Activated CD8-positive, alpha-beta memory T cell treated with anti-CD3 and anti-CD28 coated beads, Interleukin-2, amount 10 ng/mL, durations not matched to agents 7 days and 5 days (primary cell): ENCODE results near the gene SYNDIG1L. TPM values are rescaled to one million over a fixed set of nuclear protein-coding genes. Genes with fewer than 3 reads are reported as not detected.

Experiments used
- ATAC-seq: fragments of 150-1000 bp; cut with Tn5 transposase; one replicate; pipeline ENCODE4 v1.10.0; 2021; ENCODE audit warnings: moderate library complexity
- CTCF ChIA-PET: fragments of 350-600 bp; sonication (Branson Sonifier 250); formaldehyde crosslinking; loops from one replicate; lab custom pipeline; 2021; ENCODE audit warnings: antibody characterized with exemption; lab: Charles Lee
- DNase-seq: peaks from one replicate; pipeline ENCODE4 v3.0.0-alpha.2; 2020
- H3K27ac Mint-ChIP-seq: one replicate; pipeline ENCODE4 v1.8.0; 2021; ENCODE audit warnings: mild to moderate bottlenecking, mixed read lengths
- H3K27me3 Mint-ChIP-seq: one replicate; pipeline ENCODE4 v1.8.0; 2021; ENCODE audit warnings: mixed read lengths
- H3K36me3 Mint-ChIP-seq: one replicate; pipeline ENCODE4 v1.8.0; 2021; ENCODE audit warnings: mild to moderate bottlenecking, mixed read lengths
- H3K4me1 Mint-ChIP-seq: one replicate; pipeline ENCODE4 v1.8.0; 2021; ENCODE audit warnings: mixed read lengths
- H3K4me3 Mint-ChIP-seq: one replicate; pipeline ENCODE4 v1.8.0; 2021; ENCODE audit warnings: mild to moderate bottlenecking, moderate library complexity, mixed read lengths
- H3K9me3 Mint-ChIP-seq: one replicate; pipeline ENCODE4 v1.8.0; 2022; ENCODE audit warnings: low read depth, mixed read lengths
- total RNA-seq, 2 experiments: library from RNA; stranded (reverse); gene quantifications; one replicate each; pipeline ENCODE4 v1.2.3, GENCODE V29; 2021

The SYNDIG1L gene
- total RNA-seq, 2 experiments from 2014 or later: not detected

GRCh38 chr14:74423246-74423645, 2.8 kb downstream of the SYNDIG1L start:
- H3K9me3 Mint-ChIP-seq: no peaks in the 10 kb centered on the region
- CTCF ChIA-PET: no interaction called here
- DNase-seq: no peak
- peaks cover 2% of the 10 kb centered on the region for H3K4me1 Mint-ChIP-seq
- no peak overlapping the region for H3K4me3 Mint-ChIP-seq
- no peak overlapping the region for H3K27ac Mint-ChIP-seq
- H3K27me3 Mint-ChIP-seq: peaks cover 40% of the 10 kb centered on the region
- ATAC-seq: no peak
- no peaks in the 10 kb centered on the region for H3K36me3 Mint-ChIP-seq

- Mint-ChIP-seq H3K27ac (no peak overlapping the region), H3K4me3 (no peak overlapping the region), H3K27me3 (peaks cover 32% of the 10 kb centered on the region), H3K36me3 (no peaks in the 10 kb centered on the region), H3K9me3 (no peaks in the 10 kb centered on the region), H3K4me1 (peaks cover 2% of the 10 kb centered on the region)
- no peak for ATAC-seq
- no peak for DNase-seq
- CTCF ChIA-PET: no interaction called here
These were observed 4.0 kb downstream of the SYNDIG1L start for GRCh38 chr14:74421981-74422380.

GRCh38 chr14:74419086-74419485, 6.9 kb downstream of the SYNDIG1L start:
- H3K27me3 Mint-ChIP-seq: peaks cover 21% of the 10 kb centered on the region
- H3K9me3 Mint-ChIP-seq: no peaks in the 10 kb centered on the region
- H3K4me3 Mint-ChIP-seq: no peak overlapping the region
- CTCF ChIA-PET: no interaction called here
- no peaks in the 10 kb centered on the region for H3K36me3 Mint-ChIP-seq
- no peak overlapping the region for H3K27ac Mint-ChIP-seq
- H3K4me1 Mint-ChIP-seq: no peaks in the 10 kb centered on the region
- DNase-seq: no peak
- no peak for ATAC-seq

- no peak overlapping the region for H3K27ac Mint-ChIP-seq
- H3K4me1 Mint-ChIP-seq: no peaks in the 10 kb centered on the region
- H3K9me3 Mint-ChIP-seq: no peaks in the 10 kb centered on the region
- DNase-seq (no peak), ATAC-seq (no peak)
- CTCF ChIA-PET: no interaction called here
- no peak overlapping the region for H3K4me3 Mint-ChIP-seq
- H3K36me3 Mint-ChIP-seq: no peaks in the 10 kb centered on the region
- peaks cover 26% of the 10 kb centered on the region for H3K27me3 Mint-ChIP-seq
These were observed 8.0 kb downstream of the SYNDIG1L start for GRCh38 chr14:74418031-74418430.

- CTCF ChIA-PET: no interaction called here
- H3K9me3 Mint-ChIP-seq: no peaks in the 10 kb centered on the region
- H3K4me1 Mint-ChIP-seq: no peaks in the 10 kb centered on the region
- peaks cover 27% of the 10 kb centered on the region for H3K27me3 Mint-ChIP-seq
- H3K27ac Mint-ChIP-seq: no peak overlapping the region
- no peak overlapping the region for H3K4me3 Mint-ChIP-seq
- DNase-seq (no peak), ATAC-seq (no peak)
- no peaks in the 10 kb centered on the region for H3K36me3 Mint-ChIP-seq
These were observed 8.4 kb downstream of the SYNDIG1L start for GRCh38 chr14:74417611-74418010.

GRCh38 chr14:74417201-74417600, 8.8 kb downstream of the SYNDIG1L start:
- CTCF ChIA-PET: no interaction called here
- Mint-ChIP-seq H3K36me3 (no peaks in the 10 kb centered on the region), H3K4me1 (no peaks in the 10 kb centered on the region), H3K27me3 (peaks cover 25% of the 10 kb centered on the region), H3K9me3 (no peaks in the 10 kb centered on the region), H3K4me3 (no peak overlapping the region), H3K27ac (no peak overlapping the region)
- DNase-seq: no peak
- no peak for ATAC-seq

GRCh38 chr14:74415115-74415437, 10.9 kb downstream of the SYNDIG1L start:
- Mint-ChIP-seq H3K9me3 (no peaks in the 10 kb centered on the region), H3K36me3 (no peaks in the 10 kb centered on the region), H3K27ac (no peak overlapping the region), H3K27me3 (peaks cover 14% of the 10 kb centered on the region), H3K4me1 (no peaks in the 10 kb centered on the region), H3K4me3 (no peak overlapping the region)
- CTCF ChIA-PET: no interaction called here
- DNase-seq (no peak), ATAC-seq (no peak)

- H3K36me3 Mint-ChIP-seq: no peaks in the 10 kb centered on the region
- no peak overlapping the region for H3K4me3 Mint-ChIP-seq
- no peak overlapping the region for H3K27ac Mint-ChIP-seq
- DNase-seq (no peak), ATAC-seq (no peak)
- CTCF ChIA-PET: no interaction called here
- no peaks in the 10 kb centered on the region for H3K4me1 Mint-ChIP-seq
- H3K9me3 Mint-ChIP-seq: no peaks in the 10 kb centered on the region
- H3K27me3 Mint-ChIP-seq: peaks cover 14% of the 10 kb centered on the region
These were observed 11.5 kb downstream of the SYNDIG1L start for GRCh38 chr14:74414403-74415114.

- DNase-seq (no peak), ATAC-seq (no peak)
- Mint-ChIP-seq H3K4me1 (no peaks in the 10 kb centered on the region), H3K9me3 (no peaks in the 10 kb centered on the region), H3K27me3 (peaks cover 14% of the 10 kb centered on the region), H3K36me3 (no peaks in the 10 kb centered on the region), H3K27ac (no peak overlapping the region), H3K4me3 (no peak overlapping the region)
- CTCF ChIA-PET: no interaction called here
These were observed 12.4 kb downstream of the SYNDIG1L start for GRCh38 chr14:74413627-74414026.

GRCh38 chr14:74412753-74413152, 13.3 kb downstream of the SYNDIG1L start:
- no peak for ATAC-seq
- Mint-ChIP-seq H3K4me3 (no peak overlapping the region), H3K27ac (no peak overlapping the region), H3K27me3 (peaks cover 14% of the 10 kb centered on the region), H3K36me3 (no peaks in the 10 kb centered on the region), H3K9me3 (no peaks in the 10 kb centered on the region), H3K4me1 (no peaks in the 10 kb centered on the region)
- no peak for DNase-seq
- CTCF ChIA-PET: no interaction called here

- no peaks in the 10 kb centered on the region for H3K36me3 Mint-ChIP-seq
- CTCF ChIA-PET: no interaction called here
- H3K4me3 Mint-ChIP-seq: no peak overlapping the region
- no peak for ATAC-seq
- no peaks in the 10 kb centered on the region for H3K4me1 Mint-ChIP-seq
- H3K27ac Mint-ChIP-seq: no peak overlapping the region
- peaks cover 14% of the 10 kb centered on the region for H3K27me3 Mint-ChIP-seq
- DNase-seq: no peak
- H3K9me3 Mint-ChIP-seq: no peaks in the 10 kb centered on the region
These were observed 14.3 kb downstream of the SYNDIG1L start for GRCh38 chr14:74411671-74412070.

GRCh38 chr14:74409441-74409840, 16.6 kb downstream of the SYNDIG1L start:
- H3K36me3 Mint-ChIP-seq: no peaks in the 10 kb centered on the region
- CTCF ChIA-PET: no interaction called here
- H3K27ac Mint-ChIP-seq: no peak overlapping the region

GRCh38 chr14:74408870-74409269, 17.1 kb downstream of the SYNDIG1L start:
- no peak for ATAC-seq

More at GRCh38 chr14:74409441-74409840, 16.6 kb downstream of the SYNDIG1L start:
- DNase-seq (no peak), ATAC-seq (no peak)
- H3K27me3 Mint-ChIP-seq: peaks cover 8% of the 10 kb centered on the region
- no peaks in the 10 kb centered on the region for H3K9me3 Mint-ChIP-seq
- no peak overlapping the region for H3K4me3 Mint-ChIP-seq
- H3K4me1 Mint-ChIP-seq: no peaks in the 10 kb centered on the region

GRCh38 chr14:74407801-74408154, 18.2 kb downstream of the SYNDIG1L start:
- no peak overlapping the region for H3K27ac Mint-ChIP-seq
- CTCF ChIA-PET: interaction anchor here (0.7 kb wide), 1 partner anchor 205 kb away, joined by 3 read pairs; no protein-coding TSS in a partner anchor
- H3K9me3 Mint-ChIP-seq: no peaks in the 10 kb centered on the region
- H3K4me3 Mint-ChIP-seq: no peak overlapping the region
- H3K4me1 Mint-ChIP-seq: peaks cover 3% of the 10 kb centered on the region
- no peaks in the 10 kb centered on the region for H3K27me3 Mint-ChIP-seq
- DNase-seq (no peak), ATAC-seq (no peak)
- H3K36me3 Mint-ChIP-seq: no peaks in the 10 kb centered on the region

More at GRCh38 chr14:74408870-74409269, 17.1 kb downstream of the SYNDIG1L start:
- H3K27me3 Mint-ChIP-seq: peaks cover 5% of the 10 kb centered on the region
- H3K27ac Mint-ChIP-seq: no peak overlapping the region
- H3K4me3 Mint-ChIP-seq: no peak overlapping the region
- H3K4me1 Mint-ChIP-seq: no peaks in the 10 kb centered on the region
- no peak for DNase-seq
- H3K36me3 Mint-ChIP-seq: no peaks in the 10 kb centered on the region
- no peaks in the 10 kb centered on the region for H3K9me3 Mint-ChIP-seq
- CTCF ChIA-PET: no interaction called here
